HepG2 (cell line): ENCODE results near the gene ZMYND8. TPM values are rescaled to one million over a fixed set of nuclear protein-coding genes. Genes with fewer than 3 reads are reported as not detected.
A peak's percentile ranks its signal among the peaks of the same experiment; 100 is the strongest.

Experiments used
- HNF4G ChIP-seq, 2 experiments: sonication (generic) in 1 of 2; formaldehyde crosslinking in 1 of 2; IDR thresholded peaks; 2 replicates each; pipeline versions ENCODE4 v1.4.0 to v1.6.1; 2011 to 2020; ENCODE audit warnings: borderline replicate concordance in 2 of 2, low read depth in 2 of 2, mild to moderate bottlenecking in 2 of 2, low read length in 1 of 2, missing genetic modification reagents in 1 of 2, moderate library complexity in 1 of 2
- HNRNPL ChIP-seq: fragments of 200-400 bp; formaldehyde crosslinking; IDR thresholded peaks from 2 replicates; pipeline ENCODE4 v1.6.1; 2017; ENCODE audit warnings: mild to moderate bottlenecking, low read depth, low read length
- KLF13 ChIP-seq: sonication (generic); formaldehyde crosslinking; IDR thresholded peaks from 2 replicates; pipeline ENCODE4 v1.4.0; 2020; ENCODE audit warnings: mild to moderate bottlenecking, missing genetic modification reagents
- MEIS1 ChIP-seq: sonication (generic); formaldehyde crosslinking; IDR thresholded peaks from 2 replicates; pipeline ENCODE4 v1.9.0; 2021; ENCODE audit warnings: mild to moderate bottlenecking, missing genetic modification reagents, moderate library complexity, borderline replicate concordance
- NPAS2 ChIP-seq: sonication (generic); formaldehyde crosslinking; IDR thresholded peaks from 2 replicates; pipeline ENCODE4 v1.8.0; 2022; ENCODE audit warnings: mild to moderate bottlenecking, missing genetic modification reagents, borderline replicate concordance
- SMC3 ChIP-seq: IDR thresholded peaks from 2 replicates; pipeline ENCODE4 v1.6.1; 2011; ENCODE audit warnings: low read length, improper control_type of control experiment
- TEAD2 ChIP-seq: sonication (generic); formaldehyde crosslinking; IDR thresholded peaks from 2 replicates; pipeline ENCODE4 v1.9.0; 2021; ENCODE audit warnings: missing genetic modification reagents
- U2AF1 ChIP-seq: fragments of 200-400 bp; formaldehyde crosslinking; optimal IDR thresholded peaks from 2 replicates; pipeline ENCODE3; 2017; ENCODE audit warnings: mild to moderate bottlenecking, low read depth, low read length
- XBP1 ChIP-seq: sonication (generic); formaldehyde crosslinking; IDR thresholded peaks from 2 replicates; pipeline ENCODE4 v1.5.0; 2020; ENCODE audit warnings: missing genetic modification reagents
- ZNF17 ChIP-seq: sonication (generic); formaldehyde crosslinking; IDR thresholded peaks from 2 replicates; pipeline ENCODE4 v1.5.0; 2020; ENCODE audit warnings: mild to moderate bottlenecking, missing genetic modification reagents
- ZNF709 ChIP-seq: sonication (generic); formaldehyde crosslinking; IDR thresholded peaks from 2 replicates; pipeline ENCODE4 v1.5.0; 2020; ENCODE audit warnings: mild to moderate bottlenecking, missing genetic modification reagents
- ZNF766 ChIP-seq: sonication (generic); formaldehyde crosslinking; IDR thresholded peaks from 2 replicates; pipeline ENCODE4 v1.5.0; 2020; ENCODE audit warnings: missing genetic modification reagents, borderline replicate concordance
- ZNF773 ChIP-seq: sonication (generic); formaldehyde crosslinking; IDR thresholded peaks from 2 replicates; pipeline ENCODE4 v1.4.0; 2020; ENCODE audit warnings: missing genetic modification reagents, borderline replicate concordance
- ZNF776 ChIP-seq: sonication (generic); formaldehyde crosslinking; IDR thresholded peaks from 2 replicates; pipeline ENCODE4 v1.4.0; 2020; ENCODE audit warnings: mild to moderate bottlenecking, missing genetic modification reagents
- polyA plus RNA-seq, 8 experiments: library from polyadenylated mRNA; depleted of rRNA in 3 of 8; stranded (reverse) in 7 of 8; unstranded in 1 of 8; fragments of >200 nt; fragmentation: Illumina TruSeq in 4 of 8; extraction: Trizol in 4 of 8; gene quantifications; 2 replicates each; pipeline versions ENCODE4 v1.2.1 to v1.2.3, GENCODE V29; 2011 to 2016; ENCODE audit warnings: low read depth in 4 of 8, missing spikeins in 1 of 8, mixed read lengths in 1 of 8; ENCODE audit not compliant: insufficient read depth in 1 of 8
- total RNA-seq, 5 experiments: library from RNA; depleted of rRNA; stranded (reverse); fragments of >200 nt; fragmentation: Illumina TruSeq; extraction: Trizol; gene quantifications; 2 replicates each; pipeline ENCODE4 v1.2.3, GENCODE V29; 2016; ENCODE audit warnings: low read depth in 1 of 5
- TF ChIP-seq, protein P1 (sequence below), 2 experiments: sonication (generic) in 1 of 2; formaldehyde crosslinking in 1 of 2; IDR thresholded peaks; 2 replicates each; pipeline versions ENCODE4 v1.5.1 to v1.6.1; 2011 to 2020; ENCODE audit warnings: borderline replicate concordance in 1 of 2, low read depth in 1 of 2, low read length in 1 of 2, mild to moderate bottlenecking in 1 of 2, missing genetic modification reagents in 1 of 2, moderate library complexity in 1 of 2
- TF ChIP-seq, protein P2 (sequence below): sonication (generic); formaldehyde crosslinking; IDR thresholded peaks from 2 replicates; pipeline ENCODE4 v1.4.0; 2020; ENCODE audit warnings: missing genetic modification reagents
- TF ChIP-seq, protein P3 (sequence below): IDR thresholded peaks from 2 replicates; pipeline ENCODE4 v1.6.1; 2016; ENCODE audit warnings: mild to moderate bottlenecking, missing biosample characterization, missing genetic modification reagents
- TF ChIP-seq, protein P4 (sequence below): sonication (generic); formaldehyde crosslinking; IDR thresholded peaks from 2 replicates; pipeline ENCODE4 v1.4.0; 2020; ENCODE audit warnings: low read depth, mild to moderate bottlenecking, missing genetic modification reagents
- TF ChIP-seq, protein P5 (sequence below): sonication (generic); formaldehyde crosslinking; IDR thresholded peaks from 2 replicates; pipeline ENCODE4 v1.5.0; 2020; ENCODE audit warnings: missing genetic modification reagents
- TF ChIP-seq, protein P6 (sequence below): sonication (generic); formaldehyde crosslinking; IDR thresholded peaks from 2 replicates; pipeline ENCODE4 v1.4.0; 2020; ENCODE audit warnings: missing genetic modification reagents, borderline replicate concordance

The ZMYND8 gene
- total and polyA plus RNA-seq, 2 of the 13 experiments (the other 11 are each of a cell fraction or from before 2014, with no cell fraction given), result 53.9 to 84.7 TPM

DNA sequence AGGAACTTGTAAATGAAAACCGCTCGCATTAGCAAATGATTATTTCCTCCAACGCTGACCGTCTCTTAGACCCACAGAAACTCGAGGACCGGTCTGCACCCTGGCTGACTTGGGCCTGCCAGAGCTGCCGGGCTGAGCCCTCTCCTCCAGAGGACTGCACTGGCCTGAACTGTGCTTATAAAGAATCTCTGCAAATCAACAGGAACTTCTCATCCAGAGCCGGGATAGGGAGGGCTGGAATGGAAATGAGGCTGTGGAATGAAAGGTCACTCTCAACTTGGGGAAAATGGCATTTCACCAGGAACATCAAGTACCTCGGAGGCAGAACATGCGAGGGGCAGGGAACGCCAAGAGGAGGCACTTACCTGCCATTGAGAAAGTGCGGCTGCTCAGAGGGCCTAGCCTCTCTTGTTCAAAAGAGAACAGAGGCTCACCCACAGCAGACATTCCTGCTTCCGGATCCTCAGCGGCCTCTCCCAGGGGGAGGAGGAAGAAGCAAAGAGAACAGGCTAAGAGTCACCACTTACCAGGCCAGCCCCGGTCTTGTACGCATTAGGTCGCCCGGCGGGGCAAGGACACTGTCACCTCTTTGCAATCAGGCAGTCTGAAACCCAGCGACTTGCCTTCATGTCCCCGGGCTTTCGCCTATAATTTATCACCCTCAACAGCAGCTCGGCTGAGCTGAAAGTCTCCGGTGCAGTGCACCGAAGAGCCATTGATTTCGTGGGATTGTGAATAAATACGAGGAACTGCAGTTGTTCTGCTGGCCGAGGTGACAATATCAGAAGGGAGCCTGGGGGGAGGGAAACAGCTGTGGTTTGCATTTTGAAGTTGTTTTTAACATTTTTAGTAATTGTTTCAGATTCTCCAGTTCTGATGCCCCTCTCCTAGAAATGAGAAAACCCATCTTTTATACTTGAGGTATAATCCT is 37.6 kb downstream of the ZMYND8 start (continued):
- TF ChIP-seq KLF13 (CRISPR knock-in tag) (no peak), ZNF17 (no peak), HNRNPL (no peak), U2AF1 (no peak), ZNF776 (CRISPR knock-in tag) (no peak; the same call in 1 of the 2 replicates), HNF4G (IDR thresholded peaks at IDR 0.05; ENCODE audit: borderline replicate concordance, low read depth, low read length) (no peak), HNF4G (CRISPR knock-in tag; IDR thresholded peaks at IDR 0.05; ENCODE audit: borderline replicate concordance, low read depth) (0 out of 2 replicates have a peak, but pooled peaks have one; percentile 5), ZNF709 (CRISPR knock-in tag) (peak; percentile 10; the same call in 1 of the 2 replicates), TEAD2 (CRISPR knock-in tag) (no peak; the same call in 1 of the 2 replicates), MEIS1 (CRISPR knock-in tag) (peak; percentile 59; the same call in 1 of the 2 replicates), ZNF766 (CRISPR knock-in tag) (no peak), NPAS2 (CRISPR knock-in tag) (no peak), XBP1 (CRISPR knock-in tag) (no peak), ZNF773 (no peak), SMC3 (no peak)
- TF ChIP-seq, protein P1, sequence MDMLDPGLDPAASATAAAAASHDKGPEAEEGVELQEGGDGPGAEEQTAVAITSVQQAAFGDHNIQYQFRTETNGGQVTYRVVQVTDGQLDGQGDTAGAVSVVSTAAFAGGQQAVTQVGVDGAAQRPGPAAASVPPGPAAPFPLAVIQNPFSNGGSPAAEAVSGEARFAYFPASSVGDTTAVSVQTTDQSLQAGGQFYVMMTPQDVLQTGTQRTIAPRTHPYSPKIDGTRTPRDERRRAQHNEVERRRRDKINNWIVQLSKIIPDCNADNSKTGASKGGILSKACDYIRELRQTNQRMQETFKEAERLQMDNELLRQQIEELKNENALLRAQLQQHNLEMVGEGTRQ (IDR thresholded peaks at IDR 0.05; ENCODE audit: low read depth, low read length), result no peak
- TF ChIP-seq, protein P1 (CRISPR knock-in tag; IDR thresholded peaks at IDR 0.05; ENCODE audit: borderline replicate concordance), result no peak
- TF ChIP-seq, protein P2, sequence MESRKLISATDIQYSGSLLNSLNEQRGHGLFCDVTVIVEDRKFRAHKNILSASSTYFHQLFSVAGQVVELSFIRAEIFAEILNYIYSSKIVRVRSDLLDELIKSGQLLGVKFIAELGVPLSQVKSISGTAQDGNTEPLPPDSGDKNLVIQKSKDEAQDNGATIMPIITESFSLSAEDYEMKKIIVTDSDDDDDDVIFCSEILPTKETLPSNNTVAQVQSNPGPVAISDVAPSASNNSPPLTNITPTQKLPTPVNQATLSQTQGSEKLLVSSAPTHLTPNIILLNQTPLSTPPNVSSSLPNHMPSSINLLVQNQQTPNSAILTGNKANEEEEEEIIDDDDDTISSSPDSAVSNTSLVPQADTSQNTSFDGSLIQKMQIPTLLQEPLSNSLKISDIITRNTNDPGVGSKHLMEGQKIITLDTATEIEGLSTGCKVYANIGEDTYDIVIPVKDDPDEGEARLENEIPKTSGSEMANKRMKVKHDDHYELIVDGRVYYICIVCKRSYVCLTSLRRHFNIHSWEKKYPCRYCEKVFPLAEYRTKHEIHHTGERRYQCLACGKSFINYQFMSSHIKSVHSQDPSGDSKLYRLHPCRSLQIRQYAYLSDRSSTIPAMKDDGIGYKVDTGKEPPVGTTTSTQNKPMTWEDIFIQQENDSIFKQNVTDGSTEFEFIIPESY (CRISPR knock-in tag), result no peak
- TF ChIP-seq, protein P3, sequence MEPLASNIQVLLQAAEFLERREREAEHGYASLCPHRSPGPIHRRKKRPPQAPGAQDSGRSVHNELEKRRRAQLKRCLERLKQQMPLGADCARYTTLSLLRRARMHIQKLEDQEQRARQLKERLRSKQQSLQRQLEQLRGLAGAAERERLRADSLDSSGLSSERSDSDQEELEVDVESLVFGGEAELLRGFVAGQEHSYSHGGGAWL (CRISPR knock-in tag), result no peak
- TF ChIP-seq, protein P4, sequence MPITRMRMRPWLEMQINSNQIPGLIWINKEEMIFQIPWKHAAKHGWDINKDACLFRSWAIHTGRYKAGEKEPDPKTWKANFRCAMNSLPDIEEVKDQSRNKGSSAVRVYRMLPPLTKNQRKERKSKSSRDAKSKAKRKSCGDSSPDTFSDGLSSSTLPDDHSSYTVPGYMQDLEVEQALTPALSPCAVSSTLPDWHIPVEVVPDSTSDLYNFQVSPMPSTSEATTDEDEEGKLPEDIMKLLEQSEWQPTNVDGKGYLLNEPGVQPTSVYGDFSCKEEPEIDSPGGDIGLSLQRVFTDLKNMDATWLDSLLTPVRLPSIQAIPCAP (CRISPR knock-in tag), result no peak
- TF ChIP-seq, protein P5, sequence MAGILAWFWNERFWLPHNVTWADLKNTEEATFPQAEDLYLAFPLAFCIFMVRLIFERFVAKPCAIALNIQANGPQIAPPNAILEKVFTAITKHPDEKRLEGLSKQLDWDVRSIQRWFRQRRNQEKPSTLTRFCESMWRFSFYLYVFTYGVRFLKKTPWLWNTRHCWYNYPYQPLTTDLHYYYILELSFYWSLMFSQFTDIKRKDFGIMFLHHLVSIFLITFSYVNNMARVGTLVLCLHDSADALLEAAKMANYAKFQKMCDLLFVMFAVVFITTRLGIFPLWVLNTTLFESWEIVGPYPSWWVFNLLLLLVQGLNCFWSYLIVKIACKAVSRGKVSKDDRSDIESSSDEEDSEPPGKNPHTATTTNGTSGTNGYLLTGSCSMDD, result no peak
- TF ChIP-seq, protein P6, sequence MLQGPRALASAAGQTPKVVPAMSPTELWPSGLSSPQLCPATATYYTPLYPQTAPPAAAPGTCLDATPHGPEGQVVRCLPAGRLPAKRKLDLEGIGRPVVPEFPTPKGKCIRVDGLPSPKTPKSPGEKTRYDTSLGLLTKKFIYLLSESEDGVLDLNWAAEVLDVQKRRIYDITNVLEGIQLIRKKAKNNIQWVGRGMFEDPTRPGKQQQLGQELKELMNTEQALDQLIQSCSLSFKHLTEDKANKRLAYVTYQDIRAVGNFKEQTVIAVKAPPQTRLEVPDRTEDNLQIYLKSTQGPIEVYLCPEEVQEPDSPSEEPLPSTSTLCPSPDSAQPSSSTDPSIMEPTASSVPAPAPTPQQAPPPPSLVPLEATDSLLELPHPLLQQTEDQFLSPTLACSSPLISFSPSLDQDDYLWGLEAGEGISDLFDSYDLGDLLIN, result no peak
